Measurements from ENCODE around the gene CREB3L2. TPM values are rescaled to one million over a fixed set of nuclear protein-coding genes. Genes with fewer than 3 reads are reported as not detected.
"Not testable (repeated sequence)": the region's sequence is repeated elsewhere in the genome, so short reads cannot be mapped to it uniquely, and the experiment has no call there.

The CREB3L2 gene
- total RNA-seq, 1 donor from 2014 or later, result 30.1 TPM

GRCh38 chr7:137968890-137969289, 33.0 kb downstream of the CREB3L2 start:
- no peak for DNase-seq (ENCODE audit: low read depth)

GRCh38 chr7:137968339-137968738, 33.5 kb downstream of the CREB3L2 start:
- not testable (repeated sequence) for DNase-seq (ENCODE audit: low read depth)

DNA sequence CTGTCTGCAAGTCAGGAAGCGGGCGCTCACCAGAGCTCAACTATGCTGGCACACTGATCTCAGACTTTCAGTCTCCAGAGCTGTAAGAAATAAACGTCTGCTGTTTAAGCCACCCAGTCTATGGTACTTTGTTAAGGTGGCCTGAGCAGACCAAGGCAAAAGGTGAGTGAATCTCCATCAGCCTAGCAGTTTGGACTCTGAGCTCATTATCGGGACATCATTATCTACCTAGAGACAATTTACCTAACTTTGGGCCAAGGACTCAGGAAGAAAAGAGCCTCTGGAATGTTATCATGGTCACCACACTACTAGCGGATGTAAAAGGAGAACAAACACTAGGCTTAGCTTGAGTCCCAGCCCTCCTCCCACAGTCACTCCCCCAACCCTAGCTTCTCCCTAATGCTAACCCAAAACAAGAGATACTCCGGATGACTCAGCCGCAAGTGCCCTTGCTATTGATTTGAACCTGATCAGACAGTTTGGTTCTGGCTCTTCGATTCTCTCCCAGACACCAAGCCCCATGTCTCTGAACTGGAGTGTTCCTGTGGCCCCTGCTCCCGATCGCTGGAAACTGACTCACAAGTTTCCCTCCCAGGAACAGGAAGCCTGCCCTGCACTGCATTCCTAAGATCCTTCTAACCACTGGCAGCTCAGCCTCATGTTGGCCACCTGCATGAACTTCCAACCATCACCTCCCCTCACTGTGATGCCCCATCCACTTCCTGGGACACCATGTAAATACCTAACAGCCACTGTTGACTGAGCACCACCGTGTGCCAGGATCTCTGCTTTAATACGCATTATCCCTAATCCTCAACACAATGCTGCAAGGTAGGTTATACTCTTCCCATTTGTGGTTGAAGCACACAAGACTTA, 34.5 kb downstream of the CREB3L2 start:
- DNase-seq (ENCODE audit: low read depth), result peak; percentile 89

DNA sequence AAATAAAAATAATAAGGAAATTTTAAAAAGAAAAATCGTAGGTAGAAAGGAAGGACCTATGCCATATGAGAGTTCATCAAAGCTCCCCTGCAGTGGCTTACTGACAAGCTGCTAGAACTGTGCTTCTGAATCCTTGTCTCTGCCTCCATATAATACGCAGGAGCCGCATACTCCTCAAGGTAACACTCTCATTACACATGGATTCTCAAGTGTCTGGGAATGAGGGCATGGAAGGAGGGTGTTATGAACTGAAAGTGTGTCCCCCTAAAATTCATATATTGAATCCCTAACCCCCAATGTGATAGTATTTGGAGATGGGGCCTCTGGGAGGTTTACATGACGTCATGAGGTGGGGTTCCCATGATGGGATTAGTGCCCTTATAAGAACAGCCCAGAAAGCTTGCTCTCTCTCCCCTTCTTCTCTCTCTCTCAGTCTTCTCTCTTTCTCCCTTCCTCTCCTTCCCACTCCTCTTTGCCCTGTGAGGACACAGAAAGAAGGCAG, 35.2 kb downstream of the CREB3L2 start:
- no peak for DNase-seq (ENCODE audit: low read depth)

- DNase-seq (ENCODE audit: low read depth), result no peak
Observed at GRCh38 chr7:137965942-137966640, 35.8 kb downstream of the CREB3L2 start.

DNA sequence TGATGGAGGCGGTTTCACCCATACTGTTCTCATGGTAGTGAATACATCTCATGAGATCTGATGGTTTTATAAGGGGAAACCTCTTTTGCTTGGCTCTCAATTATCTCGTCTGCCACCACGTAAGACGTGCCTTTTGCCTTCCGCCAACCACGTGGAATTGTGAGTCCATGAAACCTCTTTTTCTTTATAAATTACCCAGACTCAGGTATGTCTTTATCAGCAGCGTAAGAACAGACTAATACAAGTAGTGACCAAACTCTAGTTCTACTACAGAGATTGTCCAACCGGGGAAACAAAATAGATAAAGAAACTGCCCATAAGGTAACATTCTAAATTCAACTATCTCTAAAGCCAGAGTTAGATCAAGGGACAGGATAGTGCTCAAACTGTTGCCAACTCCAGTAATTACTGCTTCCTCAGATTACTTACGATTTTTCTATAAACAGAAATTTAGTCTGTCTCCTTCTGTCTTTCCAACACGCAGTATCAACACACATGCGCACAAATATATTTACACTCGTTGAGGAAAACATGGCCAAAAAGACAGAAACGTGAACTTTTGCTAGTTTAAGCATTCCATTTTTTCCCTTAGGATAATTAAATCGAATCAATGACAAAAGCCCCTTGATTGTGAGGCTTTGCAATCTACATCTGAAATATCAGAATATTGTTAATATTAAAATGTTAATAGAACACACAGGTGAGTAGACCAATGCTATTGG, 36.9 kb downstream of the CREB3L2 start:
- DNase-seq (ENCODE audit: low read depth), result no peak

DNA sequence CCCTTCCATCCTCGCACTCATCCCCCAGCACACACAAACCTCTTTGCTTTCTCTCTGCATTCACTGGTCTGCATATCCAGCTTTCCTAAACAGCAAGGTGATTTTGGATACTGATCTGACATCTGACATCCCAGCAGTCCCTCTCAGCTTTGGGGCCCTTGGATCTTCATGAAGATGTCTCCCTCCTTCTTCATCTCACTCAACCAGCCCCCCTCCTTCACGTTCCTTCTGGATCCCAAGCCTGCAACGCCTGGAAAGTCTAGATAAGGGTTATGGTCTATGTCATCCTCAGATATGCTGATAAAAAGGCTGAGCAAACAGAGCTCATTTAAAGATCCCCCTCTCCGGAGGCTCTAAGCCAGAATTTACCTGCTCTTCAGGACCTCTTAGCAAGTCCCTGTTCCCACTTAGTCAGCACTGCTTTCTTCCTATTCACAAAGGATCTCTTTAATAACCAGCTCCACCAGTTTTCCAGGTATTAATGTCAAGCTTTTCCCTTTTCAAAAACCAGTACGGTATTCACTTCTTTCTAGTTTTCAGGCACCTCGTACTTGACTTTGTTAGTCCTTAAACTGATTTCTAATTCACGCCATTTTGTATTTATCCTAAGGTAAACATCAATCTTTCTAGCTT, 38.9 kb downstream of the CREB3L2 start:
- no peak for DNase-seq (ENCODE audit: low read depth)

- DNase-seq (ENCODE audit: low read depth), result no peak
Observed at GRCh38 chr7:137962491-137962874, 39.4 kb downstream of the CREB3L2 start.

GRCh38 chr7:137961200-137962177, 40.4 kb downstream of the CREB3L2 start:
- DNase-seq (ENCODE audit: low read depth), result no peak

GRCh38 chr7:137960020-137960419, 41.9 kb downstream of the CREB3L2 start:
- DNase-seq (ENCODE audit: low read depth), result no peak

DNA sequence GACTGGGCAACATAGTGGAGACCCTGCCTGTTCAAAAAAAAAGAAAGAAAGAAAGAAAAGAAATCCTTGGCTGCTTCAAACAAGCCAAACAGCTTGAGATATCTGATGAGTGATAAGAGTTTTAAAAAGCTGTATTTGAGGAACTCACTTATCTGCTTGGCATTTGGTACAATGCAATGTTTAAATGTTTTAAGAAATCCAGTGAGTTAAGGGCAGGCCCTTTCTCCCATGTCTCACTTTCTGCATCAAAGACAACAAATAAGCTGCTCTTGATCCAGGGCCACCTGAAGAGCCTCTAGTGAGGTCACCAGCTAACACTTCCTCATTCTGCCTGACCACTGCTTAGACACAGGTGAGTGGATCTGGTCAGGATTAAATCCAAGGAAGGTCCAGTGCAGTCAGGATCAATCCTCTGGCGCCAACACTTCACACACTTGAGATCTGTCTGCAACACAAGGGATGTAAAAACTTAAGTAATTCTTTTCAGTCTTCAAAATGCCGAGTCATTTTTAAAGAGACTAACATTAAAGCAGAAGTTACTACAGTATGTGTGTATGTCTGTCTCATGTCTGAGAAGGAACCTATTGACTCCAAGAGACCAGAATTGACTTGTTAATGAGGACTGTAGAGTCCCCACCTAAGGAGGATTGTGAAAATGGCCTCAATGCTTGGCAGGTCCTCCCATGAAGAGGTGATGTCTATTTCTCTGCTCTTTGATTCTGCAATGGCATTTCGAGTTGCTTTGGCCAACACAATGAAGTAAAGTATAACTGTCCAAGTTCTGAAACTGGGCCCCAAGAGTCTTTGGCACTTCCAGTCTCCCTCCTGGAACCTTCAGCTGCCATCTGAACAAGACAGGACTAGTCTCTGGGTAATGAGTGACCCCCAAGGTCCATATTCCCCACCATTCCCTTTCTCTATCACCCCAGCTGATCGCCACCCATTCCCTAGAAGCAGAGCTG, 43.1 kb downstream of the CREB3L2 start:
- peak; percentile 32 for DNase-seq (ENCODE audit: low read depth)

DNA sequence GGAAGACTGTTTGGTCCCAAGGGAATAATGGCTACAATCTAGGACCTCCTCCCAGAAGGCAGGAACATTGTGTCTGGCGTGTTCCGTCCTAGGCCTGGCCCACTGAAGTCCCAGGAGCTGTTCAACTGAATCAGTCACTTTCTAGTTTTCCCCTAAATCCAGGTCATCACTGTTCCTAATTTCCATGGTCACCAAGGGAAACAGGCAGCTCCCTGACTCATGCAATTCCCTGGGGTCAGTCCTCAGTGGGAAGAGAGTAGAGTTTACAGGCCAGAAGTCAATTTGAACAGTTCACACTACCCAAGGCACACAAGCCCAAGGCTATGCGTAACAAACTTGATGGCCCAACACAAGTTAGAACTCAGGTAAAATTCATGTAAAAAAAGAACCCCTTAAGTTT, 44.0 kb downstream of the CREB3L2 start:
- peak; percentile 29 for DNase-seq (ENCODE audit: low read depth)

GRCh38 chr7:137956591-137956990, 45.3 kb downstream of the CREB3L2 start:
- no peak for DNase-seq (ENCODE audit: low read depth)

- DNase-seq (ENCODE audit: low read depth), result no peak
Observed at GRCh38 chr7:137956183-137956582, 45.7 kb downstream of the CREB3L2 start.

DNA sequence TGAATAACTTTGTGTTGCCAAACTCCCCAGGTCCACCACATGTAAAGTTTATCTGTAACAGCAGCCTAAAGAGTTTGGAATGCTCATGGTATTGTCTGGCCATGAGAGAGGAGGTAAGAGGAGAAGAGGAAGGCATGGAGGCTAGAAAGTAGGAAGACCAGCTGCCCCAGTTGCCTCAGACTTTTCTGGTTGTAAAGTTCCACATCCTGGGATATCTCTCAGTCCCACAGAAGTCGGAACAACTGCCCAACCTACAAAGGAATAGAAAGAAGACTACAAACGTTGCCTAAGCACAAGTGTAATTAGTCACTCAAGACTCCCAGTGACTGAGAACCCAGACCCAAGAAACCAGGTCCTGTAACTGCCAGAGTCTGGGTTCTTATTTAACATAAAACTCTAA, 47.3 kb downstream of the CREB3L2 start:
- peak; percentile 28 for DNase-seq (ENCODE audit: low read depth)

DNA sequence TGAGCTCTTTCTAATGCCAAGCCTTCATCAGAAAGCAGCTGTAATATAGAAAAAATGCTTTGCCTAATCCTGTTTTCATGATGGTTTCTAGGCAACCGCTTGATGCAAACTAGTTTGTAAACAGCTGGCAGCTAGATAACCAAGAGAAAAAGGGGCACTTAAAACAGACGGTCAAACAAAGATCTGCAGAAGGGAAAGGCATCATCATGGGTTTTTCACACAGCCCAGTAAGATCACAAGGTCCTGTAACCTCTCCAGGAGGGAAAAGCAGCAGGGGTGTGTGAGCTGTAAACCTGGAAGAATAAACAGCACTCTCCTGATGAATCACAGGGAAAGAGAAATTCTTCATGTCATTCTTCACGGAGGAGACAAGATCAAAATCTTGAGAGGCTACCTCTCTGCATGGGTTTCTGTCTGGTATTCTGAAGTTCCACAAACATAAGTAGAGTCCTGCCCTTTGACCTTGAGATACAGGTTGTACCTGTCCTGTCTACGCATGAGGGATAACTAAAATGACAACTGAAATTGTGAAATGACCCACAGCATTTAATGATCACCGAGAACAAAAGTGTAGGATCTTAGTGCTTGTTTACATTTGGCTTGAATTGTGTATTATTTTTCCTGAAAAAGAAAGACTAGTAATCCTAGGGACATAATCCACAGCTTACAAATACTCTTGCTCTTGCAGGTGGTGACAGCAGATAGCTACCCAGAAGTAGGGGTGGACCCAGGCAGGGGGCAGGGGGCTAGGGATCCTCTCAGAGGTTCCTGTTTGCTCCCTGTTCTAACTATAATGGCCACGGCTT, 48.0 kb downstream of the CREB3L2 start:
- DNase-seq (ENCODE audit: low read depth), result peak; percentile 93

- DNase-seq (ENCODE audit: low read depth), result peak; percentile 94
Observed at GRCh38 chr7:137953043-137953664, 48.7 kb downstream of the CREB3L2 start.

- DNase-seq (ENCODE audit: low read depth), result no peak
Observed at GRCh38 chr7:137952426-137952805, 49.5 kb downstream of the CREB3L2 start.

All from renal cortical epithelial cell (primary cell).